ENCODE results near the gene RUNDC1. TPM values are rescaled to one million over a fixed set of nuclear protein-coding genes. Genes with fewer than 3 reads are reported as not detected.

The RUNDC1 gene
- total RNA-seq, 1 experiment from 2014 or later: 13.4 TPM

DNA sequence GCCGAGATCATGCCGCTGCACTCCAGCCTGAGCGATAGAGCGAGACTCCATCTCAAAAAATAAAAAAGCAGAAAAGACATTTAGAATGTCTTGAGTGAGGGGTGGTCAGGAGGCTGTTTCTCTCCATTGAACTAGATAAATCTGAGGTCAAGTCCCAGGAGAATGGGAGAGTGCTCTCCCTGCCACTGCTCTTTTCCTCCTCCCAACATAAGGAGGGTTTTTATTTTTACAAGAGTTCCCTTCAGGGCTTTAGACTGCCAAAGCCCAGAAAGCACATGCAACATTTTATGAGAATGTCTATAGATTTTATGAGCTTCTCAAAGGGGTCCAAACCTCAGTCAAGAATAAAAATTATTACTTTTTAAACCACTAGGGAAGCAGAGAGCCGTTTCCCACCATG, 46.2 kb downstream of the RUNDC1 start:
- TF ChIP-seq, protein P1, sequence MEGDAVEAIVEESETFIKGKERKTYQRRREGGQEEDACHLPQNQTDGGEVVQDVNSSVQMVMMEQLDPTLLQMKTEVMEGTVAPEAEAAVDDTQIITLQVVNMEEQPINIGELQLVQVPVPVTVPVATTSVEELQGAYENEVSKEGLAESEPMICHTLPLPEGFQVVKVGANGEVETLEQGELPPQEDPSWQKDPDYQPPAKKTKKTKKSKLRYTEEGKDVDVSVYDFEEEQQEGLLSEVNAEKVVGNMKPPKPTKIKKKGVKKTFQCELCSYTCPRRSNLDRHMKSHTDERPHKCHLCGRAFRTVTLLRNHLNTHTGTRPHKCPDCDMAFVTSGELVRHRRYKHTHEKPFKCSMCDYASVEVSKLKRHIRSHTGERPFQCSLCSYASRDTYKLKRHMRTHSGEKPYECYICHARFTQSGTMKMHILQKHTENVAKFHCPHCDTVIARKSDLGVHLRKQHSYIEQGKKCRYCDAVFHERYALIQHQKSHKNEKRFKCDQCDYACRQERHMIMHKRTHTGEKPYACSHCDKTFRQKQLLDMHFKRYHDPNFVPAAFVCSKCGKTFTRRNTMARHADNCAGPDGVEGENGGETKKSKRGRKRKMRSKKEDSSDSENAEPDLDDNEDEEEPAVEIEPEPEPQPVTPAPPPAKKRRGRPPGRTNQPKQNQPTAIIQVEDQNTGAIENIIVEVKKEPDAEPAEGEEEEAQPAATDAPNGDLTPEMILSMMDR (IDR thresholded peaks at IDR 0.05; ENCODE audit: unreplicated experiment): no peak
- no peak for DNase-seq (ENCODE audit: unreplicated experiment)
- POLR2A ChIA-PET: interaction anchor here (0.6 to 0.7 kb wide), 3 partner anchors 36 to 587 kb away, joined by 3 read pairs; no protein-coding TSS in a partner anchor
- Mint-ChIP-seq H3K27ac (ENCODE audit: low read depth, unreplicated experiment) (no peak overlapping the region), H3K9me3 (ENCODE audit: unreplicated experiment) (no peaks in the 10 kb centered on the region), H3K4me3 (ENCODE audit: unreplicated experiment) (no peak overlapping the region), H3K27me3 (ENCODE audit: insufficient read depth, unreplicated experiment) (no peaks in the 10 kb centered on the region), H3K36me3 (ENCODE audit: insufficient read depth, unreplicated experiment) (peaks cover 5% of the 10 kb centered on the region), H3K4me1 (ENCODE audit: insufficient read depth, unreplicated experiment) (peaks cover 12% of the 10 kb centered on the region)
- intact Hi-C loops (cut with micrococcal nuclease): loop anchor here (10.0 kb wide), 1 partner anchor 308 kb away; no protein-coding TSS in a partner anchor
- no TSS peak for BruUV-seq (replicated peaks)
- CTCF ChIA-PET: interaction anchor here (0.7 kb wide), 1 partner anchor 97 kb away, joined by 3 read pairs; no protein-coding TSS in a partner anchor

GRCh38 chr17:43027091-43028032, 47.0 kb downstream of the RUNDC1 start:
- no peaks in the 10 kb centered on the region for H3K36me3 Mint-ChIP-seq (ENCODE audit: insufficient read depth, unreplicated experiment)
- H3K4me1 Mint-ChIP-seq (ENCODE audit: insufficient read depth, unreplicated experiment): peaks cover 12% of the 10 kb centered on the region
- ChIA-PET POLR2A (interaction anchor here (0.6 to 0.7 kb wide), 2 partner anchors 35 to 587 kb away, joined by 3 read pairs; no protein-coding TSS in a partner anchor), CTCF (interaction anchor here (0.7 kb wide), 1 partner anchor 98 kb away, joined by 3 read pairs; no protein-coding TSS in a partner anchor)
- no peaks in the 10 kb centered on the region for H3K27me3 Mint-ChIP-seq (ENCODE audit: insufficient read depth, unreplicated experiment)
- H3K27ac Mint-ChIP-seq (ENCODE audit: low read depth, unreplicated experiment): no peak overlapping the region
- intact Hi-C loops (cut with micrococcal nuclease): loop anchor here (10.0 kb wide), 1 partner anchor 307 kb away; no protein-coding TSS in a partner anchor
- no peaks in the 10 kb centered on the region for H3K9me3 Mint-ChIP-seq (ENCODE audit: unreplicated experiment)
- BruUV-seq (replicated peaks): no TSS peak
- DNase-seq (ENCODE audit: unreplicated experiment): no peak
- TF ChIP-seq, protein P1 (IDR thresholded peaks at IDR 0.05; ENCODE audit: unreplicated experiment): no peak
- no peak overlapping the region for H3K4me3 Mint-ChIP-seq (ENCODE audit: unreplicated experiment)

DNA sequence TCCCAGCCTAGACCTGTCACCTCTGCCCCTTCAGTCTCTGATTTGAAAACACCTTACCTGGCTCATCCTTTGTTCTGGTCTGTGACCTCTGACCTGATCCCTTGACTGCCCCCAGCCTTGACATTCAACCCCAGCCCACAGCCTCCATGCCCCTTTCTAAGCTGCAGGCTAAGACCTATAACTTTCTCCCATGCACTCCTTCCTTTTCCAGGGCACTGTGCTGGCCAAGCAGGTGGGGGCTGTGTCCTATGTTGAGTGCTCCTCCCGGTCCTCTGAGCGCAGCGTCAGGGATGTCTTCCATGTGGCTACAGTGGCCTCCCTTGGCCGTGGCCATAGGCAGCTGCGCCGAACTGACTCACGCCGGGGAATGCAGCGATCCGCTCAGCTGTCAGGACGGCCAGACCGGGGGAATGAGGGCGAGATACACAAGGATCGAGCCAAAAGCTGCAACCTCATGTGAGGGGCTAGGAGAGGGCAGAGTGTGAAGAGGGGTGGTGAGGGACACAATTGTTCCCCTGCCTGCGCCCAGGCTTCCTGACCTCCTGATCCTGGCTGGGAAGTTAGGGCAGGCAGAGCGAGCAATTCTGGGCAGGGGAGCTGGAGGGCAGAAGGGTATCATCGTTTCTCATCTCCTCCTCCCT, 48.0 kb downstream of the RUNDC1 start:
- Mint-ChIP-seq H3K4me3 (ENCODE audit: unreplicated experiment) (no peak overlapping the region), H3K9me3 (ENCODE audit: unreplicated experiment) (no peaks in the 10 kb centered on the region), H3K27me3 (ENCODE audit: insufficient read depth, unreplicated experiment) (no peaks in the 10 kb centered on the region), H3K27ac (ENCODE audit: low read depth, unreplicated experiment) (no peak overlapping the region), H3K36me3 (ENCODE audit: insufficient read depth, unreplicated experiment) (no peaks in the 10 kb centered on the region), H3K4me1 (ENCODE audit: insufficient read depth, unreplicated experiment) (peaks cover 12% of the 10 kb centered on the region)
- TF ChIP-seq, protein P1 (IDR thresholded peaks at IDR 0.05; ENCODE audit: unreplicated experiment): no peak
- POLR2A ChIA-PET: no interaction called here
- CTCF ChIA-PET: no interaction called here
- no peak for DNase-seq (ENCODE audit: unreplicated experiment)
- intact Hi-C loops (cut with micrococcal nuclease): loop anchor here (10.0 kb wide), 1 partner anchor 306 kb away; no protein-coding TSS in a partner anchor
- no TSS peak for BruUV-seq (replicated peaks)
